HG03095 (cell line): ENCODE measurements around the gene ATP5F1B.
"Not testable (repeated sequence)": the region's sequence is repeated elsewhere in the genome, so short reads cannot be mapped to it uniquely, and the experiment has no call there.

Experiments
- ATAC-seq: cut with Tn5 transposase; IDR thresholded peaks from one replicate; pipeline ENCODE4 v1.9.1; 2021; ENCODE audit warnings: moderate library complexity; ENCODE audit not compliant: unreplicated experiment

The ATP5F1B gene

DNA sequence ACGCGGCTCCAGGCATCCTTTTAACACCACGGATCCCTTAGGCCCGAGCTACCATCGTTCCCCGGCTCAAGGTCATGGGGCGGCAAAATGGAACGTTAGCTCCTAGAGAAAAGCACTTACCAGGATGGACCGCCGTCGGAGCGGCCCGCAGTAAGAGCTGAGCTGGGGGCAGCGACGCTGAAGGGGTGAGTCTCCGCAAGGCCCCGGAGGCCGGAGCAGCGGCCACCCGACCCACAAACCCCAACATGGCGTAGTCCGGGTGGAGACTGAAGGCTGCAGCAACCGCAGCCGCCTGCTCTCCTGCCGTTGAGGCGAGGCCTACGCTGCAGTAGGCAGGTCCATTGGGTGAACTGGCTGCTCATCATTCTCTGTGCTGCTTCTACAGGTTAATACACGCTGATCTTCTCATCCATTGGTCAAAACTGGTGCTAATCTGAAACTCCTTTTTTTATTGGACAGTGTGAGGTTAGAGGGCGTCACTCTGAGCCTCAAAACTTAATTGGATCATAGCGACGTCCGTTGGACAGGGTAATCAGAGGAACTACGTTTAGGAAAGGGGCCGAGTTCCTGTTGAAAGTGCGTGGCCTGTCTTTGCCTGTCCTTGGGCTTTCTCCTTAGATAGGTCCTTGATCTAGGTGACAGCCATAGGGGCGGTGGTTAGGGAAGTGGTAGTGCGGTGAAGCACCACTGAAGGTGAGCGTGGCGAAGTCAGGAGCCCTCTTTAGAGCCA lies at the start of gene ATP5F1B:
Gene ATP5F1B, minus strand, starts transcription at position 268 of the 730 bp plus-strand sequence. Its CDS starts 21 bp downstream, at position 247.
- ATAC-seq = peak; percentile 97

DNA sequence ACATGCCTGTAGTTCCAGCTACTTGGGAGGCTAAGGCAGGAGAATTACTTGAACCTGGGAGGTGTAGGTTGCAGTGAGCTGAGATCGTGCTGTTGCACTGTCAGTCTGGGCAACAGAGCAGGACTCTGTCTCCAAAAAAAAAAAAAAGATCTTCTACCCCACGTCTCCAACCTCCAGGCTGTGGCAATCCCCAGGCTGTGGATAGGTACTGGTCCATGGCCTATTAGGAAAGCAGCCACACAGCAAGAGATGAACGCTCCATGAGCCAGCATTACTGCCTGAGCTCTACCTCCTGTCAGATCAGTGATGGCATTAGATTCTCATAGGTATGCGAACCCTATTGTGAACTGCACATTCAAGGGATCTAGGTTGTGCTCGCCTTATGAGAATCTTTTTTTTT lies 48.4 kb upstream of the ATP5F1B start:
- ATAC-seq = no peak

DNA sequence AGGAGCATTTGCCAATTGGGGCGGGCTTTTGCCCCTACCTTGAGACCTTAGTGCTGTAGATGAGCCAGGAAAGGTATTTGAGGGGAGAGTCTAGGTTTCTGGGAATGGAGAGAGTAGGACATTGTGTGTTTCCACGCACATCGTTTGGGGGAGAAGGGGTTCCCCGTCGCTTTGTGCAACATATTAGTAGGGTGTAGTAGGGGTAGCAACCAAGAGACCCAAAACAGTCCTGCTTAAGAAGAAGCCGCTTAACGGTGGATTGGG lies 43.0 kb upstream of the ATP5F1B start:
- no peak for ATAC-seq

DNA sequence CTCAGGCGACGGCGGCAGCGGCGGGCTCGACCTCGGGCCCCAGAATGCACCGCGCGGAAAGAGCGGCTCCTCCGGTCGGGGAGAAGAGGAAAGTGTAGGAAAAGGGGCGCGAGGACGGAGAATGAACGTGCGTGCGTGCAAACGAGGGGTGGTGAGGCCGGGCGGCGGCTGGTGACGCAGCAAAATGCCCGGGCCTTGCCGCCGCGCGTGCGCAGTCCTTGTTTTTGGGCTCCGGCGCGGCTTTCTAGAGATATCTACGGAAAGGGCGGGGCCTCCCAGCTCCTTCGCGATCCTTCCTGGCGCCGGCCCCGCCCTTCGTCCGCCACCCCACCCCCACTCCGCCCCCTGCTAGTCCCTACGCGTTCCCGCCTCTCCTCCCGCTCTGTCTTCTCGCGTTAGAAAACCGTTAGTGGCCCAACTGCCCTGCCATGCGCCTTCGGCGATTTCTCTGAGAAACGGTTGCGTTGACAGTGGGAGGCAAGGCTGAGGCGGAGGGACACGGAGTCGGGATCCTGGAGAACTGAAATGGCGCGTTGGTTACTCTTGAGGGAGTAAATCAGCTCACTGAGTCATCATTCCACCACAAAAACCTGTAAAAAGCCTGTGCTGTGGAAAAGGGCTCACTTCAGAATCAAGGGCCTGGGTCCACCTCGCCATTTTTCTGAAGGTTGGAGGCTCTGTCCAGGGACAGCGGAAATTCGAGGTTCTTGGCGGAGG lies 42.5 kb upstream of the ATP5F1B start, which contains the start of gene PTGES3:
Gene PTGES3, minus strand, starts transcription at position 156 of the 717 bp plus-strand sequence. CDS start 285 bp downstream, outside the sequence.
- peak; percentile 53 for ATAC-seq

DNA sequence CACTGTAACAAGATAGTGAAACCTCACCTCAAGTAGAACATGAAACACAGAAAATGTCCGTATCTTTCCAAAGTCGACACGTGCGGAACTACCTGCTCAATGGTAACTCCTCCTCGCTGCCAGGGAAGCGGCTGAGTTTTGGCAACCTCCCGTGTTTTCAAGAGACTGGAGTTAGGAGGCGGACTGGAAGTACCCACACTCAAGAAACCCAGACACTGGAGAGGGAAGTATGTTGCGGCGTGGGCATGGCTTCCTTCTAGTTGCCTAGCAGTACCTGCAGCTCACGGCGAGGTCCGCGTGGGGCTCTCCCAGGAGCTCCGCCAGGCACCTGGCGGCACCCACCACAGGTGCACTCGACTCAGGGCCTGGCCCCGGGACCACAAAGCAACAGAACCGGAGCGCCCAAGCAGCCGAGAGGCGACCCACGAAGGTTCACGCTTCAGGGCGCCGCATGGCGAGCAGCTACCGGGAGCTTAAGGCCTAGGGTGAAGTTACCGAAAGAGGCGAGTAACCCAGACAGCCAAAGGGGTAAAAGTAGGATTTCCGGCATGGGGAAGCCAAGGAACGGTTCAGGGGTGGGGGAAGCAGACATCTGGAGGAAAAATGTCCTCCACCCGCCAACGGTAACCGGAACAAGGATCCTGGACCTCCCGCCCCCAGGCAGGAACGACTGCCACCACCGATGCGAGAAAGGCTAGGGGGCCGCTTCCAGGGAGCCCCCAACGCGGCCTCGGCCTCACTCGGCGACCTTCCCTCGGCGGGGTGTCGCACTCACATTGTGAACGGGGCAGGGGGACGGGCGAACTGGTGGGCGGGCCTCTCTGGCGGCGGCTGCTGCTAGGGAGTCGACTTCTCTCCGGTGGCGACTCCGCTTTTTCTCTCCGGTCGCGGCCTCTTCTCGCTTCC lies 41.7 kb upstream of the ATP5F1B start:
- peak; percentile 4 for ATAC-seq

DNA sequence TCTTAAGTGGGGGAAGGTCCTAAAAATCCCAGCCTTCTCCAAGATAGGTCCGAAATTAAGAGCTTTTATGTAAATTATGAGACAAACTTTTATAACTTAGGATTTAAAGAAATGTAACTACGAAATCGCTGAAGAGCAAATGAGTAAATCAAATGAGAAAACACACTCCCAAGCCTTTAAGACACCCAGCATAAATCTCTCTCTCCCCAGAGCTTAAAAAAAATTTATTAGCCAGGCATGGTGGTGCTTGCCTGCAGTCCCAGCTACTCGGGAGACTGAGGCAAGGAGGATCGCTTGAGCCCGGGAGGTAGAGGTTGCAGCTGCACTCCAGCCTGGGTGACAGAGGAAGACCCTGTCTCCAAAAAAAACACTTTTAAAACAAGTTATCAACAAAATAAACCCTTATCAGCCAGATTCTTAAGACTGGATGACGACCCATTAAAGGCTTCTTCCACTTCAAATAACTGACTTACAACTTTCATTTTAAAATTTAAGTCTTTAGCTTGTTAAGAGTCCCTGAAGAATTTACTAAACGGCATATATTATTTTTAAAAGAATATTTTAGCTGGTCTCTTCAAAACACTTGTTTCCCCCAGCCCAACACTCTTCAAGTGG lies 39.1 kb upstream of the ATP5F1B start:
- no peak for ATAC-seq

DNA sequence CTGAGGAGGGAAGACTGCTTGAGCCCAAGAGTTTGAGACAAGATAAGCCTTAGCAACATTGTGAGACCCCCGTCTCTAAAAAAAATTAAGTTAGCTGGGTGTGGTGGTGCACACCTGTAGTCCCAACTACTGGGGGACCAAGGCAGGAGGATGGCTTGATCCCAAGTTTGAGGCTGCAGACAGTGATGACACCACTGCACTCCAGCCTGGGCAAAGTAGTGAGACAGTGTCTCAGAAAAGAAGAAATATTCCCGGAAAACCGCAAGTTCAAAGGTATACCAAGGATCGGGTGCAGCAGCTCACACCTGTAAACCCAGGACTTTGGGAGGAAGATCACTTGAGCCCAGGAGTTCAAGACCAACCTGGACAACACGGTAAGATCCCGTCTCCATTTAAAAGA lies 36.5 kb upstream of the ATP5F1B start:
- ATAC-seq = no peak

DNA sequence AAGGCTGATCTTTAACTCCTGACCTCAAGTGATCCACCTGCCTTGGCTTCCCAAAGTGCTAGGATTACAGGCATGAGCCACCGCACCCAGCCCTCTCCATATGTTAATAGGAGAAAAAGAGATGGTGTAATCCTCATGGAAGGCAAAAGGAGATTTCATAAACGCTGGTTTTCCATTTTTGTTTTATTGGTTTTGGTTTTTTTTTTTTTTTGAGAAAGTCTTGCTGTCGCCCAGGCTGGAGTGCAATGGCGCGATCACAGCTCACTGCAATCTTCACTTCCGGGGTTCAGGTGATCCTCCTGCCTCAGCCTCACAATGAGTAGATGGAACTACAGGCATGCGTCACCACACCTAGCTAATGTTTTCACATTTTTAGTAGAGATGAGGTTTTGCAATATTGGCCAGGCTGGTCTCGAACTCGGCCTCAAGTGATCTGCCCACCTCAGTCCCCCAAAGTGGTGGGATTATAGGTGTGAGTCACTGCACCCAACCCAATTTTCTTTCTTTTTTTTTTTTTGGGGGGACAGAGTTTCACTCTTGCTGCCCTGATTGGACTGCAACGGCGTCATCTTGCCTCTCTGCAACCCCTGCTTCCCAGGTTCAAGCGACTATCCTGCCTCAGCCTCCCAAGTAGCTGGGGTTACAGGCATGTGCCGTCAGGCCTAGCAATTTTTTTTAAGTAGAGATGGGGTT lies 34.2 kb upstream of the ATP5F1B start:
- ATAC-seq = no peak

DNA sequence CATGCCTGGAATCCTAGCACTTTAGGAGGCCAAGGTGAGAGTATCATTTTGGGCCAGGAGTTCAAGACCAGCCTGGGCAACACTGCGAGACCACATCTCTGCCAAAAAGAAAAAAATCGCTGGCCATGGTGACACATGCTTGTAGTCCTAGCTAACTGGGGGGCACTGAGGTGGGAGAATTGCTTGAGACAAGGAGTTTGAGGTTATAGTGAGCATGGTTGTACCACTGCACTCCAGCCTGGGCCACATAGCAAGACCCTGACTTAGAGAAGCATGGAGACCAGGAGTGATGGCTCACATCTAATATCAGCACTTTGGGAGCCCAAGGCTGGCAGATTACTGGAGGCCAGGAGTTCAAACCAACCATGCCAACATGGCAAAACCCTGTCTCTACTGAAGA lies 33.1 kb upstream of the ATP5F1B start:
- no peak for ATAC-seq

DNA sequence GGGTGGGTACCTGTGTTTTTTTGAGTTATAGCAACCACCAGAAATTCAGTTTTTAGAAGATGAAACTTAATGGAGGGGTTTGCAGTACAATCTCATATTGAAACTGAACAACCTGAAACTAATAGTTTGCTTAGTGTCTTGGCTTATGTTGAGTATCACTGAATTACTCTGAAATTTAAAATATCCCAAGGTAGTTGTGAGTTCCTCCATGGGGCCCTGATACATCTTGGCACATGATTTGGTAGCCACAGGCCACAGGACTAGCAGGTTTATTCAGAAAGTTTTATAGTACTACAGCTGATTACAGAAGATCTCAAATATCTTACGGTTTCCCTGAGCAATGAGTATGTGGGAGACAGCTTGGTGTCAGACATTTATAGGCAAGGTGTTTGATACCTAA lies 31.9 kb upstream of the ATP5F1B start:
- peak; percentile 69 for ATAC-seq

DNA sequence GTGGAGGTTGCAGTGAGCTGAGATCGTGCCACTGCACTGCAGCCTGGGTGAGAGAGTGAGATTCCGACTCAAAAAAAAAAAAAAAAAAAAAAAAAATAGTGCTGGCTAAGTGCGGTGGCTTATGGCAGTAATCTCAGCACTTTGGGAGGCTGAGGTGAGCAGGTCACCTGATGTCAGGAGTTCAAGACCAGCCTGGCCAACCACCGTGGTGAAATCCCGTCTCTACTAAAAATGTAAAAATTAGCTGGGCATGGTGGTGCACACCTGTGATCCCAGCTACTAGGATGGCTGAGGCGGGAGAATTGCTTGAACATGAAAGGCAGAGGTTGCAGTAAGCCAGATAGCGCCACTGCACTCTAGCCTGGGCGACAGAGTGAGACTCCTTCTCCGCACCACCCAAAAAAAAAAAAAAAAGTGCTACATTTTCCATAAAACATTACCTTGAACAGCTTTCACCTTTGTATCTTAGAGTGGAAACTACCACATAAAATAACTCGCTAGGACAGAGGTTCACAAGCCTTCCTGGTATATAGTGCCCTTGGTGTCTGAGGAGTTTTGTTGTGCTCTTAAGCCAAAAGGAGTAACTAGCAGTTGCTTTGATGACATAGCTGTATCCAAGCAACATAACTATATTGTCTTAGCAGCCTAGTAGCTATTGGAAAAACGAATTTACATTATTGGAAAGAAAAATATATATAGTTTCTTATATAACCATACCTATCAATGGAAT lies 31.2 kb upstream of the ATP5F1B start:
- ATAC-seq = no peak

DNA sequence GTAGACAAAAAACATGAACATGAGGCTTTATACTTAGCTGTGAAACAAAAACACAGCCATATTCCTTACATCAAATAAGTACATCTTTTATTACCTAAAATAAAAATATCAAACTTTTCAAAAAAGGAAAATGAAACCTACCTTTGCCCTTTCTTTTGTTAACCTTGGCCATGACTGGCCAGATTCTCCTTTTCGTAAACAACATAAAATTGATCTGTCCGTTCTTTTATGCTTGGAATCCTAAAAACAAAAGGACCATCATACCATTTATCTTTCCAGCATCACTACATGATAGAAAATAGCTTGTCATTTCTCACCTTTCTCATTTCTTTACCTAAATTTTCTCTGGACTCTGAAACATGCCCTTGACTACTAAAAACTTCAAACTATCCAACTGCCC lies 25.8 kb upstream of the ATP5F1B start:
- ATAC-seq = no peak

DNA sequence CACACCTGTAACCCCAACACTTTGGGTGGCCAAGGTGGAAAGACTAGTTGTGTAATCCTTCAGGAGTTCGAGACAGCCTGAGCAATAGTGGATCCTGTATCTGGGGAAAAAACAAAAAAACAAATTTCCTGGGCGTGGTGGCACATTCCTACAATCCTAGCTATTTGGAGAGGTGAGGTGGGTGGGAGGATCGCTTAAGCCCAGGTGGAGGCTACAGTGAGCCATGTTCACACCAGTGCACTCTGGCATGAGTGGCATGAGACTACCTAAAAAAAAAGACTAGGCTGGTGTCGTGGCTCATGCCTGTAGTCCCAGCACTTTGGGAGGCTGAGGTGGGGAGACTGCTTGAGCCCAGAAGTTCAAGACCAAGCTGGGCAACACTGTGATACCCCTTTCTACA lies 25.1 kb upstream of the ATP5F1B start:
- ATAC-seq = no peak

DNA sequence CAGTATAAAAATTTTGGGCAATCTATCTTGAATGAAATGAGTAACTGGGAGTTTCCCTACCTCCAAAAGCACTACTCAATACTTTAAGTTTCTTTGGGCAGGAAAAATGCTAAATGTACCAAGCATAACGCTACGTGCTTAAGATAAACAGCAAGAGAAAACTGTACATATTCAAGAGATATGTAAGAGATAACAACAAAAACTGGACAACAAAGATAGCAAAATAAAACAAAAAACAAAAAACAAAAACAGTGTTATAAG lies 22.3 kb upstream of the ATP5F1B start:
- no peak for ATAC-seq

DNA sequence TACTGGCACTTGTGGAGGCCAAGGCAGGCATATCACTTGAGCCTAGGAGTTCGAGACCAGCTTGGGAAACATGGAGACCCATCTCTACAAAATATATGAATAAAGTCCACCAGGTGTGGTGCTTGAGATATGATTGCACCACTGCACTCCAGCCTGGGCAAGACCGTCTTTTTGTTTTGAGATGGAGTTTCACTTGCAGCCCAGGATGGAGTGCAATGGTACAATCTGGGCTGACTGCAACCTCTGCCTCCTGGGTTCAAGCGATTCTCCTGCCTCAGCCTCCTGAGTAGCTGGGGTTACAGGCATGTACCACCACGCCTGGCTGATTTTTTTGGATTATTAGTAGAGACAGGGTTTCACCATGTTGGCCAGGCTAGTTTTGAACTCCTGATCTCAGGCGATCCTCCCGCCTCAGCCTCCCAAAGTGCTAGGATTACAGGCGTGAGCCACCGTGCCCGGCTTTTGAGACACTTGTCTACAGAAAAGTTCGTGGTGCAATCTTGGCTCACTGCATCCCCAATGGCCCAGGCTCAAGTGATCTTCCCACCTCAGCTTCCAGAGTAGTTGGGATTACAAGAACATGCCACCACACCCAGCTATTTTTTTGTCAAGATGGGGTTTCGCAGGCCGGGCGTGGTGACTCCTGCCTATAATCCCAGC lies 16.3 kb upstream of the ATP5F1B start:
- ATAC-seq = no peak

DNA sequence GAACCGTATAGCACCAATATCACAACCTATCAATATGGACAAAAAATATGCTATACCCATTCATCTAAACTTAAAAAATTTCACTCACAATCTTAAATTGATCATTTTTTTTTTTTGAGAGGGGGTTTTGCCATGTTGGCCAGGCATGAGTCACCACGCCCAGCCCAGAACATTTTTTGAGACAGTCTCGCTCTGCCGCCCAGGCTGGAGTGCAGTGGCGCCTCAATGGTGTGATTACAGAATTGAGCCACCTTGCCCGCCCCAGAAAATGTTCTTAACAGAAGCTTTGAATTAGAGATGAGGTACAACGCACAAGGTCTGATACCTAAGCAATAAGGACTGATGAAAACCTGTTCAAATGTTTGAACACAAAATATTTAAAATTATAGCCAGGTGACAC lies 15.8 kb upstream of the ATP5F1B start:
- ATAC-seq = no peak

DNA sequence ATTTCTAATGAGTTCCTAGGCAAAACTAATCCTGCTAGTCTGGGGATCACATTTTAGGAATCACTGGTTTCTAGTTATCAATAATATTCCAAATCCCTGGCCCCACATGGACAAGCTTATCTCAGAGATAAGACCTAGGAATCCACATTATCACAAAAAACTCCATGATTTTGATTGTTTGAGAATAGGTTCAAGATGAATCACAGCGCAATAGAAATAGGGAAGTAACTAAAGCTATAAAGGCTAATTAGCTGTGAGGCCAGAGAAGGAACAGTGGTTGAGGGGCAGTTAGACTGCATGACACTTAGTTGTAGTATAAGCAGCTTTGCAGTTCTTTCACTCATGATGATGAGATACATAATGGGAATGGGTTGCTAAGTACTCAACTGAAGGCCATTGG lies 13.1 kb upstream of the ATP5F1B start:
- ATAC-seq = no peak

DNA sequence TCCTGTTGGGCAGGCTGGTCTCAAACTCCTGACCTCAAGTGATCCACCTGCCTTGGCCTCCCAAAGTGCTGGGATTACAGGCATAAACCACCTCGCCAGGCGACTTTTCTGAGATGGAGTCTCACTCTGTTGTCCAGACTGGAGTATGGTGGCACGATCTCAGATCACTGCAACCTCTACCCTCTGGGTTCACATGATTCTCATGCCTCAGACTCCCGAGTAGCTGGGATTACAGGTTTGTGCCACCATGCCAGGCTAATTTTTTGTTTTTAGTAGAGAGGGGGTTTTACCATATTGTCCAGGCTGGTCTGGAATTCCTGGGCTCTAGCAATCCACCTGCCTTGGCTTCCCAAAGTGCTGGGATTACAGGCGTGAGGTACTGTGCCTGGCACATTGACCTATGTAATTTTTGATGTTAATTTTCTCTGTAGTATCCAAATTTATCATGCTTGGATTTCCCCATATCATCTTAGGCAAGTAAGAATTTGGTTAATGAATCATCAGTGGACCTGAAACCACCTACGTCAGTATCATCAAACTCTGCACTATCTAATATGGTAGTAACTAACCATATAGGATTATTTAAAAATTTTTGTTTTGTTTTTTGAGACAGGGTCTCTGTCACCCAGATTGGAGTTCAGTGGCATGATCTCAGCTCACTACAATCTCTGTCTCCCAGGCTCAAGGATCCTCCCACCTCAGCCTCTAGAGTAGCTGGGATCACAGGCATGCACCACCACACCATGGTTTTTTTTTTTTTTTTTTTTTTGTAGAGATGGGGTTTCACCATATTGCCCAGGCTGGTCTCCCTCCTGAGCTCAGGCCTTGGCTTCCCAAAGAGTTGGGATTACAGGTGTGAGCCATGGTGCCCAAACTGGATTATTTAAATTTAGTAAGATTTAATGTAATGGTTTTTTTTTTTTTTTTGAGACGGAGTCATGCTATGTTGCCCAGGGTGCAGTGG lies 11.9 kb upstream of the ATP5F1B start:
- no peak for ATAC-seq

DNA sequence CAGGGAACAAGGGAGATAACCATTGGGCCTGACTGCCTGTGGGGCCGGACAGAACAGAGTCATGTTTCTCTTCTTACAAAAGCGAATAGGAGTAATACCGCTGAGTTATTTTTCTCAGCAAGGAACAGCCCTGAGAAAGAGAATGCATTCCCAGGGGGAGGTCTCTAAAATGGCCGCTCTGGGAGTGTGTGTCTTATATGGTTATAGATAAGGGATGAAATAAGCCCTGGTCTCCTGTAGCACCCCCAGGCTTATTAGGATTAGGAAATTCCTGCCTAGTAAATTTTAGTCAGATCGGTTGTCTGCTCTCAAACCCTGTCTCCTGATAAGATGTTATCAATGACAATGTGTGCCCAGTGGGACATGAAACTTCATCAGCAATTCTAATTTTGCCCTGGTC lies 8.0 kb upstream of the ATP5F1B start:
- not testable (repeated sequence) for ATAC-seq
